T47D (cell line): ENCODE measurements around the gene C1GALT1.

Experiments used
- DNase-seq, 2 experiments: peaks; one replicate each; pipeline versions ENCODE4 v3.0.0 to v3.0.0-alpha.2; 2011 to 2012; ENCODE audit warnings: low read depth in 1 of 2, low spot score in 1 of 2
- JUND ChIP-seq: IDR thresholded peaks from 2 replicates; pipeline ENCODE4 v1.6.1; 2012; ENCODE audit warnings: low read depth
- in situ Hi-C: cut with HindIII; loops from 2 replicates; pipeline ENCODE4 v1.10.0; 2016; ENCODE audit warnings: low sequenced_read_pairs, low pct_unique_long_range_greater_than_20kb

C1GALT1 gene

GRCh38 chr7:7266257-7266881 lies 84.0 kb downstream of the C1GALT1 start:
- in situ Hi-C loops = no loop called here
- DNase-seq = no peak
- TF ChIP-seq JUND = no peak

GRCh38 chr7:7271094-7271874 lies 88.9 kb downstream of the C1GALT1 start:
- no peak for TF ChIP-seq JUND
- DNase-seq = no peak
- in situ Hi-C loops = no loop called here

- TF ChIP-seq JUND = no peak
- no peak for DNase-seq
- in situ Hi-C loops = no loop called here
Observed at GRCh38 chr7:7272294-7272693, 90.0 kb downstream of the C1GALT1 start.

GRCh38 chr7:7274782-7275181 lies 92.4 kb downstream of the C1GALT1 start:
- DNase-seq = no peak
- in situ Hi-C loops = no loop called here
- TF ChIP-seq JUND = no peak

GRCh38 chr7:7276161-7276560 lies 93.8 kb downstream of the C1GALT1 start:
- in situ Hi-C loops = no loop called here
- TF ChIP-seq JUND = no peak
- no peak for DNase-seq

GRCh38 chr7:7290429-7291122 lies 108.2 kb downstream of the C1GALT1 start:
- no peak for TF ChIP-seq JUND
- DNase-seq = no peak
- in situ Hi-C loops = no loop called here

- no peak for TF ChIP-seq JUND
- in situ Hi-C loops = no loop called here
- no peak for DNase-seq
Observed at GRCh38 chr7:7292085-7292484, 109.7 kb downstream of the C1GALT1 start.

- DNase-seq = no peak
- no peak for TF ChIP-seq JUND
- in situ Hi-C loops = no loop called here
Observed at GRCh38 chr7:7292608-7293007, 110.3 kb downstream of the C1GALT1 start.

GRCh38 chr7:7293092-7293491 lies 110.7 kb downstream of the C1GALT1 start:
- in situ Hi-C loops = no loop called here
- DNase-seq = no peak
- TF ChIP-seq JUND = no peak

GRCh38 chr7:7294911-7295310 lies 112.6 kb downstream of the C1GALT1 start:
- no peak for TF ChIP-seq JUND
- DNase-seq = no peak
- in situ Hi-C loops = no loop called here
